ENCODE results near the gene POLA2.

- TF ChIP-seq MAX (IDR thresholded peaks at IDR 0.05; ENCODE audit: low read depth, low read length) (no peak), POLR2A (IDR thresholded peaks at IDR 0.05; ENCODE audit: extremely low read depth, insufficient read length) (no peak)
- TF ChIP-seq, protein P1, sequence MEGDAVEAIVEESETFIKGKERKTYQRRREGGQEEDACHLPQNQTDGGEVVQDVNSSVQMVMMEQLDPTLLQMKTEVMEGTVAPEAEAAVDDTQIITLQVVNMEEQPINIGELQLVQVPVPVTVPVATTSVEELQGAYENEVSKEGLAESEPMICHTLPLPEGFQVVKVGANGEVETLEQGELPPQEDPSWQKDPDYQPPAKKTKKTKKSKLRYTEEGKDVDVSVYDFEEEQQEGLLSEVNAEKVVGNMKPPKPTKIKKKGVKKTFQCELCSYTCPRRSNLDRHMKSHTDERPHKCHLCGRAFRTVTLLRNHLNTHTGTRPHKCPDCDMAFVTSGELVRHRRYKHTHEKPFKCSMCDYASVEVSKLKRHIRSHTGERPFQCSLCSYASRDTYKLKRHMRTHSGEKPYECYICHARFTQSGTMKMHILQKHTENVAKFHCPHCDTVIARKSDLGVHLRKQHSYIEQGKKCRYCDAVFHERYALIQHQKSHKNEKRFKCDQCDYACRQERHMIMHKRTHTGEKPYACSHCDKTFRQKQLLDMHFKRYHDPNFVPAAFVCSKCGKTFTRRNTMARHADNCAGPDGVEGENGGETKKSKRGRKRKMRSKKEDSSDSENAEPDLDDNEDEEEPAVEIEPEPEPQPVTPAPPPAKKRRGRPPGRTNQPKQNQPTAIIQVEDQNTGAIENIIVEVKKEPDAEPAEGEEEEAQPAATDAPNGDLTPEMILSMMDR (IDR thresholded peaks at IDR 0.05; ENCODE audit: low read depth, low read length), result no peak
Observed at GRCh38 chr11:65227879-65228278, 33.9 kb upstream of the POLA2 start.
